Measurements from ENCODE around the gene CHAC1. TPM values are rescaled to one million over a fixed set of nuclear protein-coding genes. Genes with fewer than 3 reads are reported as not detected.
A peak's percentile ranks its signal among the peaks of the same experiment; 100 is the strongest.

The CHAC1 gene
- total RNA-seq, 2 donors from 2014 or later = 6.8 to 9.0 TPM

DNA sequence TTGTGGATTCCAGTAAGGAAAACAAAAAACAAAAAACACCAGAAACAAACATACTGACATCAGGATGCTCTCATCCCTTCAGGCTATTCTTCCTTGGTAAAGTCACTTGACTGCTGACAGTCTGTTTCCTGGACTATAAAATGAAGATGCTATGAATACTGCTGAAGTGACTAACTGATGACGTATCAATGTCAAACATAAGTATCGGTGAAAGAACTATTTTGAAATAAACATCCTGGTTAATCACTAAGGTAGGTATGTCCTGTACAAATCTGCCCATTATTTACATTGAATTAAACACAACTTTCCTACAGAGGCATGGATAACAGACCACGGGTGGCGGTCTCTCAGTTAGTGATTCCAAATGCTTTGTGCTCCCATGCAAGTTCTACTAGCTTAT lies 45.9 kb downstream of the CHAC1 start:
- no peaks in the 10 kb centered on the region for H3K27me3 Mint-ChIP-seq (ENCODE audit: insufficient read depth)
- peaks cover 60% of the 10 kb centered on the region for H3K36me3 Mint-ChIP-seq (ENCODE audit: low read depth)
- H3K36me3 ChIP-seq (ENCODE audit: control insufficient read depth, insufficient read depth, low read length) = peaks cover 84% of the 10 kb centered on the region
- H3K4me1 ChIP-seq (ENCODE audit: control insufficient read depth, insufficient read depth, low read length) = no peaks in the 10 kb centered on the region
- no peaks in the 10 kb centered on the region for H3K4me1 Mint-ChIP-seq
- H3K4me3 Mint-ChIP-seq = no peak overlapping the region
- 86 to 97% methylated on average over 2 to 4 of the region's 4 CpGs for WGBS, 2 experiments (ENCODE audit: insufficient coverage in 1 of 2, insufficient read length in 1 of 2)
- H3K27me3 ChIP-seq (ENCODE audit: control insufficient read depth, insufficient read depth, low read length, poor library complexity, severe bottlenecking) = no peaks in the 10 kb centered on the region
- no peaks in the 10 kb centered on the region for H3K9me3 Mint-ChIP-seq
- TF ChIP-seq, protein P1, sequence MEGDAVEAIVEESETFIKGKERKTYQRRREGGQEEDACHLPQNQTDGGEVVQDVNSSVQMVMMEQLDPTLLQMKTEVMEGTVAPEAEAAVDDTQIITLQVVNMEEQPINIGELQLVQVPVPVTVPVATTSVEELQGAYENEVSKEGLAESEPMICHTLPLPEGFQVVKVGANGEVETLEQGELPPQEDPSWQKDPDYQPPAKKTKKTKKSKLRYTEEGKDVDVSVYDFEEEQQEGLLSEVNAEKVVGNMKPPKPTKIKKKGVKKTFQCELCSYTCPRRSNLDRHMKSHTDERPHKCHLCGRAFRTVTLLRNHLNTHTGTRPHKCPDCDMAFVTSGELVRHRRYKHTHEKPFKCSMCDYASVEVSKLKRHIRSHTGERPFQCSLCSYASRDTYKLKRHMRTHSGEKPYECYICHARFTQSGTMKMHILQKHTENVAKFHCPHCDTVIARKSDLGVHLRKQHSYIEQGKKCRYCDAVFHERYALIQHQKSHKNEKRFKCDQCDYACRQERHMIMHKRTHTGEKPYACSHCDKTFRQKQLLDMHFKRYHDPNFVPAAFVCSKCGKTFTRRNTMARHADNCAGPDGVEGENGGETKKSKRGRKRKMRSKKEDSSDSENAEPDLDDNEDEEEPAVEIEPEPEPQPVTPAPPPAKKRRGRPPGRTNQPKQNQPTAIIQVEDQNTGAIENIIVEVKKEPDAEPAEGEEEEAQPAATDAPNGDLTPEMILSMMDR (conservative IDR thresholded peaks at IDR 0.05) = no peak
- H3K9ac ChIP-seq (ENCODE audit: extremely low read depth, low read length, poor library complexity, severe bottlenecking) = no peak overlapping the region
- no peak overlapping the region for H3K27ac ChIP-seq (ENCODE audit: low read depth, low read length)
- no peaks in the 10 kb centered on the region for H3K9me3 ChIP-seq (ENCODE audit: control insufficient read depth, low read length)
- no peak overlapping the region for H3K4me3 ChIP-seq (ENCODE audit: low read length)
- no peak for DNase-seq
- no peak overlapping the region for H3K27ac Mint-ChIP-seq

DNA sequence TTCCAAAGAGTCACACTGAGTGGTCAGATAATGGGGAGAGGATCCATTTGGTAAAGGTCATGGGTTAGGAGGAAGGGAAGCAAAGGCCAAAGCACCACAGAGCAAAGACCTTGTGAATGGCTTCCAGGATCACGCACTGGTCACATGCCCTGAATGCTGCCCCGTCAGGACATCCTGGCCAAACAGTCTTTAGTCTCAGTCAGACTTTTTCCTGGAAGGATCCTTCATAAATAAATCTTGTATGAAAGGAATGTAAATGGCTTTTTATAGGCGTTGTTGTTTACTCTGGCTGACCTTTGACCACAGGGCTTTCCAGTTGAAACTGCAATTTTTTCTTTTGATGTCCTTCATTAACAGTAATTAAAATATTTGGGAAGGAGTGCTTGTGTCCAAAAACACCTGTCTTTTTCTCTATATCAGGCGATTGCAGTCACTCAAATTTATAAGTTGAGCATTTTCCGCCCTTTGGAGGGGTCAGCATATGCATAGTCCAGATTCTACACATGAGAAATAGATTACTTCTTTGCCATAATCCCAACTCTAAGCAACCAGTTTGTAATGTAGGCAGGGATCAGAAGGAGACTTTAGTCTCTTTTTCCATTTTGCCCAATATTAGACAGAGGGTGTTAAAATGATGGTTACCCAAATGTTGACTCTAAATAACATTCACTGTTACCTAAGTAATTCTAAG lies 48.4 kb downstream of the CHAC1 start:
- H3K4me3 Mint-ChIP-seq = no peak overlapping the region
- H3K27ac Mint-ChIP-seq = peak overlapping the region; percentile 45
- no peaks in the 10 kb centered on the region for H3K4me1 Mint-ChIP-seq
- Histone ChIP-seq H3K36me3 (ENCODE audit: control insufficient read depth, insufficient read depth, low read length) (peaks cover 81% of the 10 kb centered on the region), H3K27ac (ENCODE audit: low read depth, low read length) (no peak overlapping the region), H3K9ac (ENCODE audit: extremely low read depth, low read length, poor library complexity, severe bottlenecking) (no peak overlapping the region), H3K9me3 (ENCODE audit: control insufficient read depth, low read length) (no peaks in the 10 kb centered on the region), H3K4me1 (ENCODE audit: control insufficient read depth, insufficient read depth, low read length) (no peaks in the 10 kb centered on the region), H3K27me3 (ENCODE audit: control insufficient read depth, insufficient read depth, low read length, poor library complexity, severe bottlenecking) (no peaks in the 10 kb centered on the region), H3K4me3 (ENCODE audit: low read length) (no peak overlapping the region)
- peaks cover 57% of the 10 kb centered on the region for H3K36me3 Mint-ChIP-seq (ENCODE audit: low read depth)
- 89 to 92% methylated on average over 3 to 5 of the region's 5 CpGs for WGBS, 2 experiments (ENCODE audit: insufficient coverage in 1 of 2, insufficient read length in 1 of 2)
- TF ChIP-seq, protein P1 (conservative IDR thresholded peaks at IDR 0.05) = no peak
- H3K9me3 Mint-ChIP-seq = no peaks in the 10 kb centered on the region
- no peak for DNase-seq
- H3K27me3 Mint-ChIP-seq (ENCODE audit: insufficient read depth) = no peaks in the 10 kb centered on the region

DNA sequence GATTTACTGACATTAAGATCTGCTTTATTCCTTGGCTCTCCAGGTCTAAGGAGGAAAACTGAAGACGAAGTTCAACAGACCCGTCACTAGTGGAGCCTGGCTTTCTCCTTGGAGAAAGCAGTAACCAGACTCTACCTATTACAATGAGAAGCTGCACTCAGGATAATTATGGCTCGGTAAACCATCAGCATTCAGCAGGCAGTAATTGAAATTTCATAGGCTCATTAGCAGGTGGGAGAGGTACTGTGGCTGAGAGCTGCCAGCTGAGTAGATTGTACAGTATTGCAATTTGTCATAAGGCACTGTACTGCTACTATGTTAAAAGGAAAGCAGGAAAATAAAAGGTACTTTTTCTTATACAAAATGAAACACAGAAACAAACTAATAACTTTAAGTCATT lies 51.2 kb downstream of the CHAC1 start:
- no peaks in the 10 kb centered on the region for H3K9me3 Mint-ChIP-seq
- TF ChIP-seq, protein P1 (conservative IDR thresholded peaks at IDR 0.05) = no peak
- H3K9me3 ChIP-seq (ENCODE audit: control insufficient read depth, low read length) = no peaks in the 10 kb centered on the region
- H3K4me1 Mint-ChIP-seq = no peaks in the 10 kb centered on the region
- no peak overlapping the region for H3K4me3 ChIP-seq (ENCODE audit: low read length)
- peaks cover 51% of the 10 kb centered on the region for H3K36me3 Mint-ChIP-seq (ENCODE audit: low read depth)
- no peak overlapping the region for H3K27ac Mint-ChIP-seq
- no peak overlapping the region for H3K27ac ChIP-seq (ENCODE audit: low read depth, low read length)
- no peaks in the 10 kb centered on the region for H3K4me1 ChIP-seq (ENCODE audit: control insufficient read depth, insufficient read depth, low read length)
- H3K27me3 Mint-ChIP-seq (ENCODE audit: insufficient read depth) = no peaks in the 10 kb centered on the region
- no peak overlapping the region for H3K4me3 Mint-ChIP-seq
- H3K27me3 ChIP-seq (ENCODE audit: control insufficient read depth, insufficient read depth, low read length, poor library complexity, severe bottlenecking) = no peaks in the 10 kb centered on the region
- DNase-seq = no peak
- WGBS, 2 experiments (ENCODE audit: insufficient coverage in 1 of 2, insufficient read length in 1 of 2) = 93 to 100% methylated on average over 2 to 3 of the region's 3 CpGs
- H3K36me3 ChIP-seq (ENCODE audit: control insufficient read depth, insufficient read depth, low read length) = peaks cover 82% of the 10 kb centered on the region
- no peak overlapping the region for H3K9ac ChIP-seq (ENCODE audit: extremely low read depth, low read length, poor library complexity, severe bottlenecking)

Other genes with a start within 250 kb of the CHAC1 start
- 10 to 100 TPM; 15.7 to 23.5 TPM for gene RMDN3, start 198.2 kb upstream of the CHAC1 start, total RNA-seq
- 10 to 100 TPM; 33.6 to 47.1 TPM for gene GCHFR, start 189.4 kb upstream of the CHAC1 start, total RNA-seq
- gene C15orf62, start 183.5 kb upstream of the CHAC1 start, total RNA-seq = under 1 TPM; 0.46 to 0.57 TPM
- gene ZFYVE19, start 146.4 kb upstream of the CHAC1 start, total RNA-seq = 10 to 100 TPM; 15.6 to 15.9 TPM
- 10 to 100 TPM; 34.0 to 41.0 TPM for gene DNAJC17, start 146.0 kb upstream of the CHAC1 start, total RNA-seq
- not detected for gene PPP1R14D, start 124.8 kb upstream of the CHAC1 start, total RNA-seq
- 100 to 1,000 TPM; 129 to 141 TPM for gene SPINT1, start 109.4 kb upstream of the CHAC1 start, total RNA-seq
- gene RHOV, start 79.2 kb upstream of the CHAC1 start, total RNA-seq = 1 to 10 TPM; 1.8 to 2.8 TPM
- gene VPS18, start 59.0 kb upstream of the CHAC1 start, total RNA-seq = 10 to 100 TPM; 26.6 to 29.0 TPM
- gene DLL4, start 24.1 kb upstream of the CHAC1 start, total RNA-seq = under 1 TPM; 0.20 to 0.64 TPM
- 10 to 100 TPM; 14.8 to 17.5 TPM for gene INO80, start 162.8 kb downstream of the CHAC1 start, total RNA-seq

Data from endodermal cell (in vitro differentiated cells).